ENCODE results near the gene KIF6. TPM values are rescaled to one million over a fixed set of nuclear protein-coding genes. Genes with fewer than 3 reads are reported as not detected.

KIF6 gene
- total and polyA plus RNA-seq, 4 donors = 1.1 to 7.8 (median 4.5) TPM

DNA sequence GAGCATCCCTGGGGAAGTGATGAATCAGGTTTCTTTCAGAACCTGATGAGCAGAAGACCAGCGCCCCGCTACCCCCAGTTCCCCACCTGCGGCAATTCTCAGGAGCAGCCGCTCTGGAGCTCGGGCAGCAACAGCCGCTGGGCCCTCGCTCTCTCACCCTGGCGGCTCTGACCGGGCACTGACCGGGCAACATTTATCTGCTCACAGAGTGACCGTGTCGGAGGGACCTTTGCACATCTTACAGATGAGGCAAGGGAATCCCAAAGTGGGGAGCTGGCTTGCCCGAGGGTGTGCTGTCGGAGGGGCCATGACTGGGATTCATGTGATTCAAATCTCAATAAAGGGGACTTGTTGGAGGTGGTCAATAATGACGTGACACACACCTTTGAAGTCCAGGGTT lies 376.5 kb downstream of the KIF6 start:
- no peaks in the 10 kb centered on the region for H3K27me3 ChIP-seq (ENCODE audit: control insufficient read depth in 3 of 3, insufficient read depth in 3 of 3, low read length in 2 of 3)
- H3K9me3 ChIP-seq (ENCODE audit: control insufficient read depth in 4 of 4, insufficient read depth in 3 of 4, low read length in 3 of 4) = no peaks in the 10 kb centered on the region
- TF ChIP-seq CTCF (IDR thresholded peaks at IDR 0.05; ENCODE audit: control extremely low read depth, extremely low read depth) = no peak
- WGBS, 2 donors = 95 to 97% methylated on average over 15 of the region's 15 CpGs
- H3K36me3 ChIP-seq (ENCODE audit: control insufficient read depth in 4 of 4, insufficient read depth in 4 of 4, low read length in 4 of 4) = no peaks in the 10 kb centered on the region
- DNase-seq = no peak
- H3K4me3 ChIP-seq = no peak overlapping the region
- H3K4me1 ChIP-seq (ENCODE audit: control insufficient read depth in 5 of 5, insufficient read depth in 5 of 5, low read length in 5 of 5) = peaks cover 0 to 18% (median 2%) of the 10 kb centered on the region in 5 donors
- H3K27ac ChIP-seq (ENCODE audit: low read depth in 1 of 2, low read length in 1 of 2) = no peak overlapping the region
- H3K9ac ChIP-seq (ENCODE audit: insufficient read depth in 1 of 2, low read length in 2 of 2) = no peak overlapping the region
- no peak for ATAC-seq (ENCODE audit: insufficient read depth, low FRiP score)

DNA sequence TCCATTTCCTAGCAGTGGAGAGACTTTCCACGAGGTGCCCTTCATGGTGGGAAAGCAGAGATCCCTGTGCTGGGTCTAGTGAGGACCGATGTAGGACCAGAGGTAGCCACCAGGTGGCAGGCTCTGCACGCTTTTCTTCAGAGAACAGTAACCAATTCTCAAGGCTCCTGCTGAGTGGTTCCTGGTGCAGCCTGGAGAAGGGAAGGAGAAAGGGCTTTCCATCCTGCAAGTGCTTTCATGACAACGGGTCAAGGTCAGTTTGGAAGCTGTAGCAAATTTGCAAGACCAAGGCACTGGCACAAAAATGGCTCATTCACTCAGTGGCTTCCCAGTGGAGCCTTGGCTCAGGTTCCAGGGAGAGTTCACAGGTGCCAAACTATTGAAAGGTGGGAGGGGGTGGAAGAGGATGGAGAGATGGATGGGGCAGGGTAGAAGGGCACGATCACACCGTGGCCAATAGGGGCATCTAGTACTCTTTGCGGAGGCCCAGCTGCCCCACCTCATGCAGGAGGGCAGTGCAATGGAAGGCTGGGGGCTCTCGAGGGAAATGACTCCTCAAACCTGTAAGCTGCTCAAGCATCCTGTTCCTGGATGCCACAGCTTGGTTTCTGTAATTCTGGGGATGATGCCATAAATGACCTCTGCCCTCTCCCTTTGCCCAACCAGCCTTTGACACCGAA lies 377.2 kb downstream of the KIF6 start:
- WGBS, 2 donors = 36 to 44% methylated on average over 9 of the region's 9 CpGs
- H3K27ac ChIP-seq (ENCODE audit: low read depth in 1 of 2, low read length in 1 of 2) = no peak overlapping the region
- H3K9ac ChIP-seq (ENCODE audit: insufficient read depth in 1 of 2, low read length in 2 of 2) = no peak overlapping the region
- H3K4me3 ChIP-seq = no peak overlapping the region
- peak; percentile 82 to 83 (median 83) for DNase-seq
- no peaks in the 10 kb centered on the region for H3K27me3 ChIP-seq (ENCODE audit: control insufficient read depth in 3 of 3, insufficient read depth in 3 of 3, low read length in 2 of 3)
- ATAC-seq (ENCODE audit: insufficient read depth, low FRiP score) = no peak
- H3K4me1 ChIP-seq (ENCODE audit: control insufficient read depth in 5 of 5, insufficient read depth in 5 of 5, low read length in 5 of 5) = peaks cover 0 to 25% (median 8%) of the 10 kb centered on the region in 5 donors
- no peaks in the 10 kb centered on the region for H3K36me3 ChIP-seq (ENCODE audit: control insufficient read depth in 4 of 4, insufficient read depth in 4 of 4, low read length in 4 of 4)
- H3K9me3 ChIP-seq (ENCODE audit: control insufficient read depth in 4 of 4, insufficient read depth in 3 of 4, low read length in 3 of 4) = no peaks in the 10 kb centered on the region
- peak; percentile 66 for TF ChIP-seq CTCF (IDR thresholded peaks at IDR 0.05; ENCODE audit: control extremely low read depth, extremely low read depth)

DNA sequence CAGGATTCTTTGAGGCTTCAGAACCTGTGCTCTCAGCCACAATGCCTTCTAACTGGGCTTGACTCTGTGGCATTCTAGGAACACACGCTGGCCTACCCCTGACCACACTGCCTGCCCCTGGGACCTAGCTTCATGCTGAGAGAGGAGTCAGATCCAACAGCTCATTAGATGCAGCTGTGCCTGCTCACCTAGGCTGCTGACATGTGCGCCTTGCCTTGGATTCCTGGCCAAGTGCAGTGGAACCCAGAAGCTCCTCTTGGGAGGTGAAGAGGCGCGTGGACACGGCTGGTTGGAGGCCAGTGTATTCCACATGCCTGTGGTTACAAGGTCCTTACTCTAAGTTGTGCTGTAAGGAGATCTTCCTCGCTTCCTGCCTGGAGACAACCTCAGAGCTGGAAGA lies 378.0 kb downstream of the KIF6 start:
- Histone ChIP-seq H3K27ac (ENCODE audit: low read depth in 1 of 2, low read length in 1 of 2) (no peak overlapping the region), H3K4me3 (no peak overlapping the region), H3K27me3 (ENCODE audit: control insufficient read depth in 3 of 3, insufficient read depth in 3 of 3, low read length in 2 of 3) (no peaks in the 10 kb centered on the region), H3K36me3 (ENCODE audit: control insufficient read depth in 4 of 4, insufficient read depth in 4 of 4, low read length in 4 of 4) (no peaks in the 10 kb centered on the region), H3K9me3 (ENCODE audit: control insufficient read depth in 4 of 4, insufficient read depth in 3 of 4, low read length in 3 of 4) (no peaks in the 10 kb centered on the region), H3K4me1 (ENCODE audit: control insufficient read depth in 5 of 5, insufficient read depth in 5 of 5, low read length in 5 of 5) (peaks cover 0 to 34% (median 9%) of the 10 kb centered on the region in 5 donors), H3K9ac (ENCODE audit: insufficient read depth in 1 of 2, low read length in 2 of 2) (no peak overlapping the region)
- no peak for TF ChIP-seq CTCF (IDR thresholded peaks at IDR 0.05; ENCODE audit: control extremely low read depth, extremely low read depth)
- 91 to 98% methylated on average over 6 of the region's 6 CpGs for WGBS, 2 donors
- no peak for DNase-seq
- ATAC-seq (ENCODE audit: insufficient read depth, low FRiP score) = no peak

All from lung (tissue), 12 donors.